Measurements from ENCODE around the gene MALAT1.

- TF ChIP-seq CTCF (IDR thresholded peaks at IDR 0.05) (no peak), POLR2A (IDR thresholded peaks at IDR 0.05) (no peak)
These were observed 661 bp upstream of the MALAT1 start for GRCh38 chr11:65498042-65498726.

Measured in heart left ventricle (tissue), 13 donors.